GM21717 (cell line): ENCODE measurements around the gene SLC4A11.
A peak's percentile ranks its signal among the peaks of the same experiment; 100 is the strongest.
"Not testable (repeated sequence)": the region's sequence is repeated elsewhere in the genome, so short reads cannot be mapped to it uniquely, and the experiment has no call there.

Experiments
- ATAC-seq: cut with Tn5 transposase; IDR thresholded peaks from one replicate; pipeline ENCODE4 v1.9.1; 2021; ENCODE audit warnings: mild to moderate bottlenecking, moderate library complexity; ENCODE audit not compliant: unreplicated experiment

SLC4A11 gene

GRCh38 chr20:3204124-3204794 lies 34.7 kb downstream of the SLC4A11 start, which contains the start of gene DDRGK1:
TSS of gene DDRGK1 (minus strand) at chr20:3204682. CDS start at chr20:3204627, 55 bp downstream.
- peak; percentile 70 for ATAC-seq

DNA sequence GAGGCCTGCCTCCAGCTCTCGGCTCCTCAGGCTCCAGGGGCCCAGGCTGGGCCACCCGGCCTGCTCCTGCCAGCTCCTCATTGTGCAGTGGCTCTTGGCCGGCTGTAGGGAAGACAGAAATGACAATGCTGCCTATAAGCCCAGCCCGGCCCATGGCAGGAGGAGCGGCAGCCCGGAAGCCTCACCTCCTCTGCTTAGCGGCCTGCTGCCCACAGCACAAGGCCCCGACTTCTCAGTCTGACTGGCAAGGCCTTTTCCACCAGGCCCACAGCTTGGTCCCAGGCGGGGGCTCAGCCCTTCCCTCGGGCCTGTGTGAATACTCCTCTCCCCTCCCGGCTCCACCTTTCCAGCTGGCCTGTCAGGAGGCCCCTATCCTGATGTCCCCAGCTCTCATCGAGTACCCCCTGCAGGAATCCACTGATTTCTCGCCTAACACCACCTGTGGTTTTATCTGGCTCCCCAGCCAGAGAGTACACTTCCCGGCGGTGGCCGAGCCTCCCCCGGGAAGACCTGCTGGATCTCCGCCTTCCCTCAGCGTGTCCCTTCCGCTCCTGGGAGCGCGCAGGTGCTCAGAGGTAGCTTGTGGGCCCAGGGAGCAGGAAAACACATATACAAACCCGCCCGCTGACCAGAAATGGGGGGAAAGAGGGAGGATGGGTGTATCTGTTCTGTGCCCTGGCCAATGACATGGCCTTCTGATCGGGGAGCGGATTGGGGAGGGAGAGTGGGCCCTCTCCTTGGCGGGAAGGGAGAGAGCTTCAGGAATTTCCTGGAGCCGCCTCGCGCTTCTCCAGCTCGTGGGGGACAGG lies 35.5 kb downstream of the SLC4A11 start:
- peak; percentile 20 for ATAC-seq

GRCh38 chr20:3202965-3203314 lies 36.0 kb downstream of the SLC4A11 start:
- ATAC-seq, result no peak

GRCh38 chr20:3199976-3200755 lies 38.8 kb downstream of the SLC4A11 start:
- ATAC-seq, result no peak

DNA sequence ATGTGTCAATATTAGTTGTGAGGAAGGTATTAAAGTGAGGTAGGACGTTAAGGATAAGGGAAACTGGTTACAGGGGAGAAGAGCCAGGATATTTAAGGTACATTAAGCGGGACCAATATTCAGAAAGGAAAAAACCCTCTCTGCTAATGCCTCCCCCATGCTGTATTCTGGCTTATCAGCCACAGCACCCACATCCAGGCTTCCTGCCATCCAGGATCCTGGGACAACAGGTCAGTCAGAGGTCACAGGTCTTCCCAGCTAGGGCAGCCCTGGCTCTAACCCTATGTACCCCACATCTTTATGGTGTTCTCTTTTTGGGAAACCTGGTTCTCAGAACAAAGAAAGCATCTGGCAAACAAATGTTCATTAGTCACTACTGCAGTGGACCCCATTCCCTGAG lies 39.8 kb downstream of the SLC4A11 start:
- ATAC-seq, result no peak

DNA sequence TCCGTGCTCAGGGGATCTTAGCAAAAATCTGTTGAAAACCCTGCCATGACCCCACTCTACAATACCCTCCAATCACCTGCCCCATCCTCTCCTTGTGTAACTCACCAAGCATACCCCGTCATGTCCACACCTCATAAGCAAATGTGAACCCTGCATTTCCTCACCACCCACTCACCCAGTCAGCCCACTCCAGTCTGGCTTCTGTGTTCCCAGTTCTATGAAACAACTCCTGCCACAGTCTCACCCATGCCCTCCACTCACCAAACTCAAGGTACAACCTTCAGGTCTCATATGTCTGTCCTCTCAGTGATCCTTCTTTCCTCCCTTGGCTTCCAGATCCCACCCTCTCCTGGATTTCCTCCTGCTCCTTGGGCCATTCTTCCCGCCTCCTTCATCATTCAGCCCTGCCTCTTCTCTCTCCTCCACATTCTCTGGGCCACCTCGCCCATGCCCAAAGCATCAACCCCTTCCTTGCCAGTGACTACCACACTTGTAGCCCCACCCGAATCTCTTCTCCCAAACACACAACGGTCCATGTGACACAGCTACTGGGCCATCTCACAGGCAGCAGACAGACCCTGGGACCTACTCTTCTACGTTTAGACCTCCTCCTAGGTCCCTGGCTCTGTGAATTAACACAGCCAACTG lies 43.3 kb downstream of the SLC4A11 start:
- ATAC-seq, result no peak

DNA sequence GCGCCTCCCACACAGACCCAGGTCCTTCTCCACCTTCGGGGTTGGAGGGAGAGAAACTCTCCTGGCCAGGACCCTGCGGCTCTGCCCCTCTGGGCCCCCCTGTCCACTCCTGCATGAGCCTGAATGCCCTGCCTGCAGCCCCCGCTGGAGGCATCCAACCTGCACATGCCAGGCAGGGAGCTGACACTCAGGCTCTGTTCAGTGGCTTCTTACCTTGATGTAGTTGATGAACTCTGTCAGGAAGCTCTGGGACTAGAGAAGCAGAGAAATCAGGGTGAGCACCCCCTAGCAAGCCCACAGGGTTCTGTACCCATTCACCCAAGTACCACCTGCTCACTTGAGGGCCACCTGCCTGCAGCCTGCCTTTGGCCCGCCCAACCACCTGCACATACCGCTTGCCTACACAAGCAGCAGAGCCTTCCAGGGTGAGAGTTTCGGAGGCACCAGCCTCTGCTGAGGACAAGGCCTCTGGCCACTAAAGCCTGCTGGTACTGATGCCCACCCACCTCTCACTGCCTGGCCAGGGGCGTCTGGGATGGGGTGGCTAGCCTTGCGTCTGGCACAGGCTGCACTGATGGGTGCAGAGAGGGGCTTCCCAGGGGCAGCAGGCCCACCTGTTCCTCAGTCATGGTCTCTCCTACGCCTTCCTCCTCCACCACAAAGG lies 44.2 kb downstream of the SLC4A11 start:
- no peak for ATAC-seq

GRCh38 chr20:3193806-3194616 lies 45.0 kb downstream of the SLC4A11 start:
- ATAC-seq, result no peak

DNA sequence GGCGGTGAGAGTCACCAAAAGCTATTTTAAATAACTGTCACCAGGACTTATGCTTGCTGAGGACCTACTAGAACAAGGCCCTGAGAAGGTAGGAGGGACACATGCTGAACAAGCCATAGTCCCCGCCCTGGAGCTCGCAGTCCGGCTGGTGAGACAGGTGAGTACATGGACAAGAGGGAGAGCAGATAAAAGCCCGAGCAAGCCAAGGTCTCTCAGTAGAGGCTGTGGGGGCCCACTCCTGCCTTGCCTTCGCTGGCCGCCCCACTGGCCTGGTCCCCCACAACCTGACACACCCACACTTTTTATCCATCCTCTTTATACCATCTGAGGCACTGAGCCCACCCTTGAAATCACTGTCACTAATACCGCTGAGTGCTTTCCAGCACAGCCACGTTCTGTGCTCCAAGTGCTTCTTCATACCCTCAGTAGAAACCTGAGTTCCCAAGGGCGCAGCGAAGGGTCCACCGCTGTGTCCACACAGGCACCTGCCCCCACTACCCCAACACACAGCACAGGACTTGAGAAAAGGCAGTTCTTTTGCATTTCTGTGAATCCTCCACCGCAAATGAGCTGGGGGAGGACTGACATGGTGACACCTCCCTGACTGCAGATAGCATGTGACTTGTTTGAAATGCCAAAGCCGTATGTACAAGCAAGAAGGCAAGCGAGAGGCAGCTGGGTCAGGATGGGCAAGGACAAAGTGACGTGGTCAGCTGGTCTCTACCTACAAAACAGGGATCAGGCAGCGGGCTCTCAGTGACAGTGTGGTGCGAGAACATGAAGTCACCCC lies 46.6 kb downstream of the SLC4A11 start:
- no peak for ATAC-seq

- ATAC-seq, result no peak
These were observed 48.3 kb downstream of the SLC4A11 start for GRCh38 chr20:3190681-3191111.

DNA sequence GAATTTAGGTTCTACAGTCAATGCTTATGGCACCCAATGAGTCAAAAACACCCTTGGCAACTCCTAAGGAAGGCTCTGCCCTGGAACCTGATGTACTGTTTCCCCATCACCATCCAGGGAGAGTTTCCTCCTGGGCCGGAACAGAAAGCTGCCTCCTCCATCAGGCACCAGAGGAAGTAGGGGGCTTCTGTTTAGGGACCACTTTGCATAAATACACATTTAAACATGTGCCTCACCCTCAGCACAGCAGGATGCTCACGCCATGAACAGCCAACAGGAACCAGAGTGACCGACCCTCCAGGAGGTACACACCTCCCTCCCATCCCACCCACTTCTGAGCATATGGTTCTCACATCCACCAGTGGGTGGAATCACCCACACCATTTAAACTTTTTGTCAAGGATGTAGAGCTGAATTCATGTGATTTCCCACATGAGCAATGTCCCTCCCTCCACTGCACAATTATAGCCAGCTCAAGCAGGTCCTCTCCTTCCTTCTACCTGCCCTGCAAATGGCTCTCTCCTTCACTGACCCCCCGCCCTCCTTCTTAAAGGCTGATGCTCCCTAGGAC lies 49.3 kb downstream of the SLC4A11 start:
- no peak for ATAC-seq

DNA sequence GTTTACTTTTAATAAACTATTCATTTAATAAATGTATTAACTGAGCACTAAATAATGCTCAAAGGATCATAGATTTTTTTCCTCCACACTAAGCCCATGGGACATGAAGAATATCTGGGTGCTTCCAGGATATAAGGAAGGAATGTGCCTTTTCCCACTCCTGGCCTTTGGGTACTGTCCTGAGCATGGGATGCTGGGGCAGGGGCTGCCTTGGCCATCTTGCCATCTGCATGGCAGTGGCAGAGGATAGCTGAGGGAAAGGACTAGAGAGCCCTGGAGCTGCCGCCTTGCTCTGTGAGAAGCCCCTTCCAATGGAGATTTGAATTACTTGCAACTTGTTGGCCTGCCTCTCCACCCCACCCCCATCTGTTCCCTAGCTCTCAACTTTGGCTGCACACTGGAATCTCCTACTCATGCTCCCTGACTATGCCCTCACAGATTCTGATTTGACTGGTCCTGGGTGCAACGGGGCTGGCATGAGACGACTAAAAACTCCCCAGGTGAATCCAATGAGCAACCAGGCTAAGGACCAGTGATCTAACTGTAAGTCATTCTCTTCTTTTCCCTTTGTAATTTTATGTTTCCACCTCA lies 50.1 kb downstream of the SLC4A11 start:
- ATAC-seq, result no peak

GRCh38 chr20:3187861-3188260 lies 51.1 kb downstream of the SLC4A11 start:
- not testable (repeated sequence) for ATAC-seq

DNA sequence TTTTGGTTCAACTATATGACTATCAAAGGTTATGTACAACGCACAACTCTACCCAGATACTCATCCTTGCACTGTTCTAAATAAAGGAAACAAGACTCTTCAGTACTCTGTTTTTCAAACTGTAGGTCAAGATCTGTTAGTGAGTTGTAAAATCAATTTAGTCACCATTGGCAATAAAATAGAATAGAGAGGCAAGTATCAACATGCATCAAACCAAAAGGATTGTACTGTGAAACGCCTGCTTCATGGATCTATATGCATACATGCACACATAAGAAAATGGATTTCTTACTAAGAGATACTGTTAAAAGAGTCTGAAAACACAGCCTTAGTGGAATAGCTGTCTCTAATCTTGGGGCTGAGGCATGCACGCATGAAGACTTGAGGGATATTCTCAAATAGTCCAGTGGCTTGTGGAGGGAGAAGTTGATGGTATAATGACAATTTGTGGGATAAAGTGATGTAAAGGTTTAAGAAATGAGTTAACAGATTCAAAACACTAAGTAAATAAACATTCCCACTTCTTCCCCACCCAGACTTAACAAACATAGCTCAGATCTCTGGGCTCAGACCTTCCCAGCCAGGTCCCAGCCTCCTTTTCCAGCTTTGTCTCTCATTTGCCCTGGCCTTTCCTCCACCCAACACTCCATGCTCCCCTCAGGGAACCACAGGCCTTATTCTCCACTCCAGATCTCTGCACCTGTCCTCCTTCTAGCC lies 54.9 kb downstream of the SLC4A11 start:
- no peak for ATAC-seq

DNA sequence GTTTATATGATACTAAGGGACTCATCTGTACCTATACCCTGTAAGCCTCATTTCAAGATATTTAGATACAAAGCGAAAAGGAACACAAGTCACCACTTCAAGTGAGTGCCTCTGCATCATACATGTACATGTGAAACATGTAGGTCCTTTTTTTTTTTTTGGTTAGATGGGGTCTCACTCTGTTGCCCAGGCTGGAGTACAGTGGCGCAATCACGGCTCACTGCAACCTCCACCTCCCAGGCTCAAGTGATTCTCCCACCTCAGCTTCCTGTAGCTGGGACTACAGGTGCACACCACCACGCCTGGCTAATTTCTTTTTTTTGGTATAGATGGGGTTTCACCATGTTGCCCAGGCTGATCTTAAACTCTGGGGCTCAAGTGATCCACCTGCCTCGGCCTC lies 56.6 kb downstream of the SLC4A11 start:
- not testable (repeated sequence) for ATAC-seq

- ATAC-seq, result no peak
These were observed 57.7 kb downstream of the SLC4A11 start for GRCh38 chr20:3181270-3181669.

- ATAC-seq, result no peak
These were observed 58.7 kb downstream of the SLC4A11 start for GRCh38 chr20:3180319-3180718.
